Body of pancreas (tissue), 4 donors: Measurements from ENCODE around the gene HOXD10. TPM values are rescaled to one million over a fixed set of nuclear protein-coding genes. Genes with fewer than 3 reads are reported as not detected.

Experiments used
- ATAC-seq: fragments of 150-250 bp; one replicate; pipeline ENCODE4 v1.9.1; 2016
- DNase-seq, 4 donors: peaks; one replicate each; pipeline ENCODE4 v3.0.0-alpha.2; 2019
- H3K27ac ChIP-seq, 4 donors: fragments of 200-600 bp; sonication (generic); 1 replicate in 3 of 4; 2 replicates in 1 of 4; pipeline versions ENCODE4 v1.5.1 to v1.6.1; 2016 to 2019; ENCODE audit warnings: mild to moderate bottlenecking in 1 of 4, mixed read lengths in 1 of 4, moderate library complexity in 1 of 4
- H3K27me3 ChIP-seq, 2 donors: fragments of 200-600 bp; sonication (generic); one replicate each; pipeline ENCODE4 v1.6.0; 2016; ENCODE audit warnings: mild to moderate bottlenecking in 1 of 2
- H3K36me3 ChIP-seq, 2 donors: fragments of 200-600 bp; sonication (generic); replicated peaks in 1 of 2; 2 replicates each; pipeline ENCODE4 v1.5.1; 2016; ENCODE audit warnings: low read depth in 2 of 2; ENCODE audit not compliant: insufficient read depth in 1 of 2
- H3K4me1 ChIP-seq: fragments of 200-600 bp; sonication (generic); one replicate; pipeline ENCODE4 v1.6.0; 2016
- H3K4me3 ChIP-seq, 2 donors: fragments of 200-600 bp; sonication (generic); 1 replicate in 1 of 2; 2 replicates in 1 of 2; pipeline ENCODE4 v1.5.1; 2016 to 2019
- H3K9me3 ChIP-seq, 3 donors: fragments of 200-600 bp; sonication (generic); 1 replicate in 2 of 3; 2 replicates in 1 of 3; pipeline ENCODE4 v1.5.1; 2016
- CTCF ChIP-seq, 7 experiments: fragments of 450-650 bp in 4 of 7; fragments of 200-600 bp in 3 of 7; sonication (generic) in 3 of 7; IDR thresholded peaks; one replicate each; pipeline ENCODE4 v1.5.1; 2016 to 2019; ENCODE audit warnings: antibody characterized with exemption in 7 of 7
- POLR2A ChIP-seq, 3 donors: fragments of 450-650 bp; IDR thresholded peaks; one replicate each; pipeline ENCODE4 v1.6.1; 2016; ENCODE audit warnings: antibody characterized with exemption in 3 of 3, mild to moderate bottlenecking in 2 of 3
- WGBS, 2 donors: methylation state at CpG; one replicate each; pipeline ENCODE4 v1.1.5; 2017; 5-methylcytosine and 5-hydroxymethylcytosine counted together
- intact Hi-C: fragments of 100-400 bp; cut with DNase I; formaldehyde crosslinking; loops from one replicate; pipeline ENCODE4 v1.15.1; 2023
- total RNA-seq, 2 donors: library from RNA; depleted of rRNA; stranded (reverse); fragments of >200 nt; gene quantifications; one replicate each; pipeline ENCODE4 v1.1.0, GENCODE V29; 2016

The HOXD10 gene
- total RNA-seq, 2 donors from 2014 or later, result 0.26 TPM; not detected in 1

DNA sequence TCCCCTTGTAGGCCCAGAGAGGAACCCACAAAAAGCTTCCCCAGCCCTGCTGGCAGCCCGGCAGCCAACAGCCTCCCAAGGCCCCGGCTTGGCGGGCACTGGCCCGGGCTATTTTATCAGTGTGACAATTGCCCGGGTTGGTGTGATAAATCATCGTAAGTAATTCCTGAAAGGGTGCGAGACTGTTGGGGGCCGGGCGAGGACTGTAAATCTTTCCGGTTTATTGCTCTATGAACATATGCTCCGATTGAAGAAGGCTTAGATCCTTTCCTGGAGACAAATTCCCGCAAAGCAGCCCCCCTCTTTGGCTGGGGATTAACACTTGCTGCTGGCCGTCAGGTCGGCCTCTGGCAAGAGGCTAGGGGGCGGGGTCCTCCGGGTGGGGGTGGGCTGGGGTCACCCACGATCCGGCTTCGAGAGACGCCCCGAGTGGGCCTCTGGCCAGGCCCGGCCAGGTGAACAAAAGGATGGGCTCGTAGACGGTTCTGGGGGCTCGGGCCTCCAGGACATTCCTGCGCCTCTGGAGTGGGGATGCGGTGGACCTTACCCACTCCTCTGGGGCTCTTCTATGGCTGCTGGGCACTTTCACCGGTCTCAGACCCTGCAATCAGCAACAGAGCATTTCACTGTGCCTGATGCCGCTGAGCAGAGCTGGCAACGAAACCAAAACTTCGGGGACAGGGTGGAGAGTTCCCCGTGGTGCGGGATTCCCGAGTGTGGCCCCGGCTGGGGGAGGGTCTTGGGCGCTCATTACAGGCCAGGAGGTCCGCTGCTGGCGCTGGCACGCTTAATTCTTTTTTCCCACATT is 42.5 kb downstream of the HOXD10 start:
- TF ChIP-seq CTCF (IDR thresholded peaks at IDR 0.05), result no peak
- no peak for TF ChIP-seq POLR2A (IDR thresholded peaks at IDR 0.05)
- H3K36me3 ChIP-seq, result no peaks in the 10 kb centered on the region
- H3K4me3 ChIP-seq, result no peak overlapping the region
- H3K9me3 ChIP-seq, result no peaks in the 10 kb centered on the region
- H3K27ac ChIP-seq, result no peak overlapping the region
- DNase-seq (no peak), ATAC-seq (no peak)
- peaks cover 30% of the 10 kb centered on the region for H3K4me1 ChIP-seq
- 7 to 35% methylated on average over 6 to 39 of the region's 39 CpGs for WGBS, 2 donors
- peaks cover 0 to 66% of the 10 kb centered on the region in 2 donors for H3K27me3 ChIP-seq
- intact Hi-C loops, result no loop called here

- no peak for TF ChIP-seq CTCF (IDR thresholded peaks at IDR 0.05)
- TF ChIP-seq POLR2A (IDR thresholded peaks at IDR 0.05), result no peak
- no peaks in the 10 kb centered on the region for H3K36me3 ChIP-seq
- no peak overlapping the region for H3K4me3 ChIP-seq
- no peak overlapping the region for H3K27ac ChIP-seq
- H3K4me1 ChIP-seq, result peaks cover 33% of the 10 kb centered on the region
- intact Hi-C loops, result no loop called here
- no peak for DNase-seq
- ATAC-seq, result no peak
- H3K9me3 ChIP-seq, result no peaks in the 10 kb centered on the region
- H3K27me3 ChIP-seq, result peaks cover 0 to 67% of the 10 kb centered on the region in 2 donors
- WGBS, 2 donors, result 5 to 40% methylated on average over 1 to 44 of the region's 44 CpGs
Observed at GRCh38 chr2:176159663-176160250, 43.2 kb downstream of the HOXD10 start.

GRCh38 chr2:176160251-176160985 is 43.8 kb downstream of the HOXD10 start:
- TF ChIP-seq POLR2A (IDR thresholded peaks at IDR 0.05), result no peak
- TF ChIP-seq CTCF (IDR thresholded peaks at IDR 0.05), result no peak
- WGBS, 2 donors, result 12 to 13% methylated on average over 19 to 50 of the region's 50 CpGs
- no peak overlapping the region for H3K27ac ChIP-seq
- H3K4me3 ChIP-seq, result no peak overlapping the region
- peaks cover 40% of the 10 kb centered on the region for H3K4me1 ChIP-seq
- no peaks in the 10 kb centered on the region for H3K9me3 ChIP-seq
- ATAC-seq (no peak), DNase-seq (no peak)
- intact Hi-C loops, result no loop called here
- H3K27me3 ChIP-seq, result peaks cover 0 to 67% of the 10 kb centered on the region in 2 donors
- no peaks in the 10 kb centered on the region for H3K36me3 ChIP-seq

DNA sequence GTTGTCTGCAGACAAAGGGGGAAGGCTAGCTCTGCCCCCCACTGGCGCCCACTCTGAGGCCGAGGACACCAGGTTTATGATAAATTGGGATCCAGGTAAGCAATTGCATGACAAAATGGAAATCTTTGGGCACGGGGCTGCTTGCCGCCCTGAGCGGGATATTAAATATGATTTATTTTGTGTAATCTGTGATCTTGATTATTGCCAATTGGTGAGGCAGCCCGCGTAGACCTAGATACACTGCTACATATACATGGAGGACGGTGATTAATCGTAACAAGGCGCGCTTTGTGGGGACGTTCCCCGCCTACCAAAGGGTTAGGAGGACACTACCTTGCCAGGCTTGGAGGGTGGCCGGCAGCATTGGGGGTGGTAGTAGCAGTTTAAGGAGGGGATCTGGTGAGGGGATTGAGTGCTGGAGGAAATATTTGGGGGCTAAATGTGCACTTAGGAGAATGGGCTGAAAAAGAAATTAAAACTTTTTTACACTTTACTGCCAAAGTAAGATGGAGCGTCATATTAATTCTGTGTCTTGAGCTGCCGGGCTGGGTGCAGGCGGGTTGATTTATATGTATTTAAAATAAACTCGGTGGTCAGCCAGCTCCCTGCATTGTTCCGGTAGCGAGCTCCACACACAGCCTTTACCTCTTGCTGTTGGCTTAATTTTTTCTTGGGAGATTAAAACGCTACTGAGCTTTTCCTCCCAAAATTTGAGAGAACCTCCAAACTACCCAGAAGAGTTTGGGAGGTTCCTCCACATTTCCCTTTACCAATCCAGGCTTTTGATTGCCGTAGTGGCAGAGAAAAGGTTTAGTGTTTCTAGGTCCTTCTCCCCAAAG is 44.6 kb downstream of the HOXD10 start:
- peaks cover 41% of the 10 kb centered on the region for H3K4me1 ChIP-seq
- 9 to 18% methylated on average over 22 of the region's 22 CpGs for WGBS, 2 donors
- intact Hi-C loops, result no loop called here
- ATAC-seq (no peak), DNase-seq (no peak)
- TF ChIP-seq CTCF (IDR thresholded peaks at IDR 0.05) (no peak), POLR2A (IDR thresholded peaks at IDR 0.05) (no peak)
- H3K4me3 ChIP-seq, result no peak overlapping the region
- H3K27ac ChIP-seq, result no peak overlapping the region
- no peaks in the 10 kb centered on the region for H3K9me3 ChIP-seq
- peaks cover 0 to 67% of the 10 kb centered on the region in 2 donors for H3K27me3 ChIP-seq
- no peaks in the 10 kb centered on the region for H3K36me3 ChIP-seq
